ENCODE data around the gene PIBF1.
A peak's percentile ranks its signal among the peaks of the same experiment; 100 is the strongest.
"Not testable (repeated sequence)": the region's sequence is repeated elsewhere in the genome, so short reads cannot be mapped to it uniquely, and the experiment has no call there.

PIBF1 gene

DNA sequence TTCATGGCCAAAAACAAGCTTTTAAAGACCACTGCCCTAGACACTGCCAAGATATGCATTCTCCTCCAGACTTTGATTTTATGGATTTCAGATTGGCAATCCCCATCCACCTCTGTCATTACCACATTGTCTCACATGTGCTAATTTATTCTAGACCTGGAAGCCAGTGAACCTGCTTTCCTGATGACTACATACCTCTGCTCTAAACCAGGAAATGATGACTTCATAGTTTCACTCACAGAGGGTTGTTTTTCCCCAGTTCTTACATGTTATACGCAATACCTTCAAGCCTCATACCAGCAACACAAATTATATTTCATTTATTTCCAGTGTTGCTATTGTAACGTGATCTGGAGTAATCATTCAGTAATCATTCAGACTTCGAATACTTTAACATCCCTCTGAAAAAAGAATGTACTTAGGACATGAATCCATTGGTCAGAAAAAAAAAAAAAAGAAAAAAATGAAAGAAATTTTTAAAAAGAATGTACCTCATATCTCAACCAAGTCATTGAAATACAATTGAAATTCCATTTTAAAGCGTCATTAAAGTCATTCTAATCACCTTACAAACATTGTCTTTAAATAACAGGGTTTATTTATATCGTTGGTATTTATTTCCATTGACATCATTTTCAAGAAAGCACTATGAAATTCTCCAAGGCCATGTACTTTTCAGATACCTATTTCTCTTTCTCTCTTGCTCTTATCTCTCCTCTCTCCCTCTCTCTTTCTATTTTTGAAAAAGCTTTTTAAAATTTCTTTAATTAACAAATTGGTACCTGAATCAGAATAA, 243.5 kb downstream of the PIBF1 start:
- DNase-seq = no peak

- no peak for DNase-seq
These were observed 253.0 kb downstream of the PIBF1 start for GRCh38 chr13:73034901-73035300.

DNA sequence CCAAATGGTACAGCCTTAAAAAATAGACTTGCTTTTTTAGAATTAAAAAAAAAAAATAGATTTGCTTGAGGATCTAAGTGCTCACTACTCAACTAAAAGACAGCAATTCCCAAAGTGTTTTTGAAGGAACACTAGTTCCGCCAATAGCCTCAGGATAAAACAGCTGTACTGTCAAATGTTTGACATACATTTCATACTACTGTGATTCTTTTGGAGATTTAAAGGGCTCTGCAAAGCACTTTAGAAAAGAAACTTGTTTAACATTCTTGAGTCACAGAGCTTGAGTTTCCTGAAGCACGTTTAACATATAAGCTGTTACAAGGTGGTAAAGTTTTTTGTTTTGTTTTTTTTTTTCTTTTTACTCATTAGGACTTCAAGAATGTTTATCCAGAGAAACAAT, 253.7 kb downstream of the PIBF1 start:
- DNase-seq = no peak

GRCh38 chr13:73036566-73036965, 254.6 kb downstream of the PIBF1 start:
- DNase-seq = no peak

- DNase-seq = peak; percentile 26
These were observed 256.1 kb downstream of the PIBF1 start for GRCh38 chr13:73038064-73038463.

DNA sequence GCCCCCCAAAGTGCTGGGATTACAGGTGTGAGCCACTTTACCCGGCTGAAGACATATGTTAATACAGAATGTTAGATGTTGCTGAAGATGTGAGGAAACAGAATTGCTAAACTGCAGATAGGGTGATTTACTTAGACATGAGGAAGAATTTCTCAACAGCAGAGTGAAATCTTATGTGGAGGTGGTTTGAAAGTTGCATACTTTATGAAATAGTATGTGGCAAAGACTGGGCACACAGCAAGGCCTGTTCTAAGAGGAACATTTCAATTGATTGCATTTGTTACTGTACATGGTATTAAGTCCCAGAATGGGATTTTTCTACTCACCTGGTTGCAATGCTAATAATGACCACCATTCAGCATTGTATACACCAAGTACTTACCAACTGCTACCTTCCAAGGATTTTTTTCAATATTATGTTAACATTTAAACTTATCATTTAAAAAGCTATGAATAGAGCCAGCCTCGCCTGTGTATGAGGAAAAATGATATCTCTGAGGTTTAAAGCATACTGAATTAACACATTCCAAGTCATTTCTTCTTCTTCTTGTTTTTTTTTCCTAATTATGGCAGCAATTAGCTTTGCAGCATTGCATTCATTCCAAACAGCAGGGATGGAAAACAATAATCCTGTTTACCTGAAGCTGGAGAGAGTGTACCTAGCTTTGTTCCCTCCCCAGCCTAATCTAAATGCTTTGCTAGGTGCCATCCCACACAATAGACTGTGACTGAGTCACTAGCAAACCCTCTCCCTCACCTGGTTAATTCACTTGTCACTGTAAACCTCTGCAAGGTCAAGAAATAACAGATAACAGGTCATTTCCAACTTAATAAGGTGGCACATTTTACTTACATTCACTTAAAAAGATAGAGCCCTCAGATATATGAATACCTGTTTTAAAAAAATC, 257.5 kb downstream of the PIBF1 start:
- DNase-seq = peak; percentile 14

- no peak for DNase-seq
These were observed 258.6 kb downstream of the PIBF1 start for GRCh38 chr13:73040484-73040883.

DNA sequence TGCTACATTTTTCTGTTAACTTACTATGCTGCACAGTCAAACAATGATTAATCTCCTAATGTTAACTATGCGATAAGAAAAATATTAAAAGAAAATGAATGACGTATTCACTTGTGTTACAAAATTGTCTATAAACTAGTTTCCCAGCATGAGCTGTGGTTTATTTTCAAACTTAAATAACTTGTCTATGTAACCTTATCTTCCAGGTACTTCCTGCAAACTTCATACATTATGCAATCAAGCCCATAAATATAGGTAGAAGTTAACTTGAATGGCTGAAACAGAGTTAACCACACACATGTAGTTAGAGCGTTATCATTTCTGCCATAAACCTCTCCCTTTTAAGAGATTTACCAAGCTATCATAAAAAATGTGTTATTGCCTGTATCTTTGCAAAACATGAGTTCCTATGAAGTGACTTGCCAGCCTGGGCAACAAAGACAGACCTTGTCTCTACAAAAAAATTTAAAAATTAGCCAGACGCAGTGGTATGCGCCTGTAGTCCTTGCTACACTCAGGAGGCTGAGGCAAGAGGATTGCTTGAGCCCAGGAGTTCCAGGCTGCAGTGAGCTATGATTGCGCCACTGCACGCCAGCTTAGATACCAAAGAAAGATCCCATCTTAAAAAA, 259.1 kb downstream of the PIBF1 start:
- DNase-seq = no peak

GRCh38 chr13:73045031-73045430, 263.1 kb downstream of the PIBF1 start:
- no peak for DNase-seq

DNA sequence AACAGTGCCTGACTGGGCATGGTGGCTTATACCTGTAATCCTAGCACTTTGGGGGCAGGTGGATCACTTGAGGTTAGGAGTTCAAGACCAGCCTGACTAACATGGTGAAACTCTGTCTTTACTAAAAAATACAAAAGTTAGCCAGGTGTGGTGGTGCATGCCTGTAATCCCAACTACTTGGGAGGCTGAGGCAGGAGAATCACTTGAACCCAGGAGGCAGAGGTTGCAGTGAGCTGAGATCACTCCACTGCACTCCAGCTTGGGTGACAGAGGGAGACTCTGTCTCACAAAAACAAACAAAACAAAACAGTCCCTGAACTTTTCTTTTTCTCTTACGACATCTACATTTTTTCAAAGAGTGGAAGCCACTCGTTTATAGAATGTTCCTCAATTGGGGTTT, 266.7 kb downstream of the PIBF1 start:
- not testable (repeated sequence) for DNase-seq

DNA sequence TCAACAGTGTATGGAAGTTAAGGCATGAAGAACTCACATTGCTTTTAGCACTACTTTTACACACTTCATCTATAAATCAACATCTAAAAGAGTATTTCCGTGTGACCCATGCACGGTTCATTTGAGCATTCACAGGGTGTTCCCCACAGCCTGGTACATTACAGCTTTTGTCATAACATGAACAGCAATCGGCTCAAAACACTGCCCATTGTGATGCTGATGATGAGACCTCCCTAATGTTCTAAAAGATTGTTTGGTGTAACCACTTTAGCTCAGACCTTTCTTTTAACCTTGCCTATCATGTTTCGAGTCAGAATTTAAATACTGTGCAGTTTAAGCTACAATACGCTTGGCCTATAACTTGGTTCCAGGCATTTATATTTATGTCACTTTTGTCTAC, 272.8 kb downstream of the PIBF1 start:
- no peak for DNase-seq

- no peak for DNase-seq
These were observed 274.1 kb downstream of the PIBF1 start for GRCh38 chr13:73055813-73056564.

DNA sequence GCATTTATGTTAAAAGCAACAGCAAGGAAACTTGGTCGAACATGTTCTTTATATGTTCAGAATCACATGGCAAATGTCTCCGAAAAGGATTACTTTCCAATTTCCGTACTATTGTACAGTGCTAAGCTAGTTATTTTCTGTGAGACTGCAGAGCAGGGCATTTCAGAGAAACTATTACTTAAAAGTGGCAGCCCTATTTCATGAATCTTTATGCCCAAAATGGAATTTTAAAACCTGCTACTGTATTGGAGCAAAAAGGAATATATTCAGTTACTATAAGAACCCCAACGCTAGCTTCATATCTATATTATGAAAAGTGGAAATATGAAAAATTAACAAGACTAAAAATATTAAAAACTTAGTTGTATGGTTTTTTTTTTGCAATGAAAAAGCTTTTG, 274.6 kb downstream of the PIBF1 start:
- no peak for DNase-seq

- DNase-seq = no peak
These were observed 275.5 kb downstream of the PIBF1 start for GRCh38 chr13:73057284-73058063.

GRCh38 chr13:73058064-73058313, 276.1 kb downstream of the PIBF1 start:
- DNase-seq = no peak

DNA sequence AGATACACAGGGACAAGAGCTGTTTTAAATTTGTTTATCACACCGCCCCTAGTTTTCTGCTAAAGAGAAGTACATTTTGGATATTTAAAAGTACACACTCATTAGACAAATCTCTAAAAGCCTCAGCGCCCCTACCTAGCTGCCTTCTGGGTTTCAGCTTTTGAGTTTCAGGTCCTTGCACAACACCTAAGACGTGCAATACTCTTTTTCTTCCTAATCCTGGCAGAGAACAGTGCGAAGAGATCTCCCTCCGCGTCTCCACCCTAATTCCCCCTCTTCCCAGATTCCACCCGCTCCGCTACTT, 276.5 kb downstream of the PIBF1 start:
- no peak for DNase-seq

GRCh38 chr13:73058736-73059459, 277.0 kb downstream of the PIBF1 start, which contains the start of gene KLF5:
Gene KLF5 (plus strand): TSS chr13:73059005. CDS start chr13:73059328, 323 bp downstream.
- DNase-seq = peak; percentile 90

DNA sequence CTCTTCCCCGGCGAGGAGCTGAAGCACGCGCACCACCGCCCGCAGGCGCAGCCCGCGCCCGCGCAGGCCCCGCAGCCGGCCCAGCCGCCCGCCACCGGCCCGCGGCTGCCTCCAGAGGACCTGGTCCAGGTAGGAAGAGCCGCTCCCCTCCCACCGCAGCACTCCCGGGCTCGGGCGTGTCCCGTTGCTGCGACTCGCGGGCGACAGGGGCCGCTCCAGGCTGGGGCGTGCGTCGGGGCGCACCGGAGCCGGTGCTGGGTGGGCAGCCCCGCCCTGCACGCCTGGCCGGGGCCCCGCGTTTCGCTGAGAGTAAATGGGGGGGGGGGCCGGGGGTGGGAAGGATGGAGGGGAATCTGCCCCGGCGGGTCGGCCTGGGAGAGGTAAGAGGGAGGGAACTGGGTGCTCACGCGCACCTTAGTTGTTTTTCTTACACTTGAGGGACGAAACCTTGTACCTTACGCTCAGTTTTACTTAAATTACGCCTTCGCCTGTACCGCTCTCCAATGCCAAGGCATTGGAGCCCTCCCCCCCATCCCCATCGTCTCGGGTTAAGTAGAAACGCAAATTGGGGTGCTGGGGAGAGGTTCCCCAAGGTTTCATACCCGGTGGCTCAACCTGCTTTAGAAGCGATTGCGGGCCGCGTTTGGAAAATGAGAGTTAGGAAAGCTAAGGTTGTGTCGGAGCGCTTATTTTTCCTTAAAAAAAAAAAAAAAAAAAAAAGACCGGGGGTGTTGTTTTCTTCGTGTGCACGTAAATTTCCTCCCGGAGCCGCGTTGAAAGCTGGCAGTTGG, 277.7 kb downstream of the PIBF1 start:
- no peak for DNase-seq

DNA sequence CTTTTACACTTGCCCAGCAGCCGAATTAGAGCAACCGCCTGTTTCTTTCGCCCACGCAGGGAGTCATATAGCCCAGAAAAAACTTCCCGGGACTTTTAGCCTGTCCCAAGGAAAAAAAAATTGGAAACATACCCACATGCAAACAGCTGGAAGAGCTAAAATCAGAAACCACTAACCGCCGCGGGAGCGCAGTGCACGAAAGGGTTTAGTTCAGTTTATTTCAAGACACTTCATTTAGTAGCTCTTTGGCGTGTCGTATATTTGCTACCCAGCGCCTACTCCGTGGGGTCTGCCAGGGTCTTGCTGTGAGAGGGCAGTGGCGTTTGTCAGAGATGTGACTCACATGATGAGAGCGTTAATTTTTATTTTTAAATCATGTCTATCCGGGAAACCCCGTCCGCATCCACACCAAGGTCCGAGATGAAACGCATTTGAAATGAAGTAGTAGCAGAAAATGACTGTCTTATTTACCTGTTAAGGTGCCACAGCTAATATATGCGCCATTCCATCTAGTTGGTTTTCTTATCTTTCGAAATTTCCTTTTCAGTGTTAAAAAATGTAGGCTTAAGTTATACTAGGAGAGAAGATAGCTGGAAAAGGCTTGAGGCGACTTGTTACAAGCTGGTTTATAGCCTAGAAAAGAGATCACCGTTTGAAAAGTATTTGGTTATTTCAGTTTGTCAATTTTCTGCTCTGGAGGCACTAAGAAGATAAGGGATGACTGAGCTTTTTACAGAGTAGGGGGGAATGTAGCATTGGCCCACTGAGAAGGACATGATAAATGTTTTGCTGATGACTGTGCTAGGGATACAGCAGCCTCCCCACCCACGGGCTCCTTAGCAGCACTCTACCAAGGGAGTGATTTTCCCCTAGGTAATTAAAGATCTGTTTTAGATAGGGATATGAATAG, 278.6 kb downstream of the PIBF1 start:
- no peak for DNase-seq

DNA sequence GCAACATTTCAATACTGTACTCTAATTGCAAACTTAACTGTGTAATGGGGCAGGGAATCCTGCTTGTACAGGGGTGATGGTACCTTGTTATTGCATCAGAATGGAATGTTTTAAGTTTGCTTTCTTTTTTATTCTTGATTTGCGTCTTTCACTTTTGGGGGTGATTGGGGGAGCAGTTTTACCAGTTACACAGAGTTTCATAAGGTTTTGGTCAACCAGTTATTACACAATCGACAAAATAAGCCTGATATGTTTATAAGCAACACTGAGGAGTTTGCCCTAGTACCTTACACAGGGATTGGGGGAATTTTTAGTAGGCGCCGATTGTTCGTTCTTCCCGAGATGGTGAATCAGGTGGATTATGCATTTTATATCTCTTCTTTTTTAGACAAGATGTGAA, 279.5 kb downstream of the PIBF1 start:
- no peak for DNase-seq

All from NCI-H1417 treated with DMSO at 0.1 percent for 48 hours (cell line).